Measurements from ENCODE around the gene PARVA. TPM values are rescaled to one million over a fixed set of nuclear protein-coding genes. Genes with fewer than 3 reads are reported as not detected.

The PARVA gene
- total and polyA plus RNA-seq, 2 of the 4 experiments (the other 2 are of a cell fraction) = 65.2 to 80.2 TPM

DNA sequence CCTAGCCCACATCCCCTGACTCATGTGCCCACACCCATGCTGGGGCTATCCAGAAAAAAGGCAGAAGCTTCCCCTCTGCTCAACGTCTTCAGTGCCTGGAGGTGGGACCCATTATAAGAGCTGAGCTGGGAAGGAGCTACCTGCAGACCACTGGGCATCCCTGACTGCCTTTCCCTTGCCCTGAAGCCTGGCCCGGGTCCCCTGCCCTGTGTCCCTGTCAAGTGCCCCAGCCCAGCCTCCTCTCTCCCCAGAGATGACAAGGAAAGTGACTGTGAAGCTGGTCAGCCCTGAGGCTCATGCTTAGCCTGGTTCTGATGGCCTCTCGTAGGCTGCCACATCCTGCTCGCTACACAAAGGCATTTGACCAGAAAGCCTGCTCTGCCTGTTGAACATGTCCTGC is 140.4 kb downstream of the PARVA start:
- Histone ChIP-seq H3K23ac (ENCODE audit: low read depth, low read length) (no peak overlapping the region), H2AK9ac (replicated peaks; ENCODE audit: low read depth, low read length, poor library complexity) (no peak overlapping the region), H2BK15ac (ENCODE audit: low read depth, low read length) (no peak overlapping the region), H3K14ac (replicated peaks; ENCODE audit: low read depth, low read length) (no peak overlapping the region), H3K27me3 (ENCODE audit: control insufficient read depth, insufficient read depth, low read length) (no peaks in the 10 kb centered on the region), H3K4me2 (ENCODE audit: low read depth, low read length) (no peak overlapping the region), H3K56ac (ENCODE audit: extremely low read depth, insufficient read depth, low read length) (no peak overlapping the region), H4K5ac (ENCODE audit: low read depth, low read length) (no peak overlapping the region), H4K20me1 (ENCODE audit: insufficient read depth, low read length) (no peaks in the 10 kb centered on the region), H3K18ac (ENCODE audit: low read depth, low read length) (no peak overlapping the region), H2BK20ac (ENCODE audit: low read depth, low read length) (no peak overlapping the region), H3K27ac (ENCODE audit: insufficient read depth, low read length) (no peak overlapping the region), H3K9me3 (ENCODE audit: control insufficient read depth, insufficient read depth, low read length) (no peaks in the 10 kb centered on the region), H4K91ac (ENCODE audit: insufficient read depth, low read depth, low read length) (no peak overlapping the region), H2BK120ac (ENCODE audit: low read depth, low read length) (no peak overlapping the region), H2BK5ac (ENCODE audit: low read depth, low read length, poor library complexity, severe bottlenecking) (no peak overlapping the region), H4K8ac (ENCODE audit: low read depth in 2 of 2, low read length in 2 of 2) (no peak overlapping the region), H2AK5ac (ENCODE audit: low read depth, low read length) (no peak overlapping the region), H3K79me1 (ENCODE audit: low read depth in 1 of 2, low read length in 2 of 2) (peaks cover 0 to 34% of the 10 kb centered on the region in 2 experiments; a peak in 3 of 4 replicates), H3K4ac (ENCODE audit: low read depth, low read length) (no peak overlapping the region), H2AFZ (replicated peaks; ENCODE audit: low read length, poor library complexity) (no peak overlapping the region), H3K4me3 (ENCODE audit: insufficient read depth, low read depth, low read length) (no peak overlapping the region), H3K4me1 (ENCODE audit: control insufficient read depth, insufficient read depth, low read length) (no peaks in the 10 kb centered on the region), H3K36me3 (ENCODE audit: control insufficient read depth, insufficient read depth, low read length) (peaks cover 59% of the 10 kb centered on the region), H3K9ac (ENCODE audit: low read depth, low read length) (no peak overlapping the region), H3K9me1 (ENCODE audit: insufficient read depth, low read length) (peaks cover 15% of the 10 kb centered on the region)
- ChIA-PET CTCF (no interaction called here), POLR2A (ENCODE audit: unreplicated experiment) (no interaction called here)
- no peak for DNase-seq
- 90% methylated on average over 2 of the region's 4 CpGs; no CpG with 5 or more reads in 1 of the 2 experiments for WGBS, 2 experiments (ENCODE audit: extremely low coverage in 2 of 2, insufficient read length in 1 of 2)
- ATAC-seq (ENCODE audit: low read depth) = no peak
- in situ Hi-C loops (cut with MboI; ENCODE audit: low sequenced_read_pairs) = no loop called here
- BruUV-seq (replicated peaks) = no TSS peak
- TF ChIP-seq MAZ (IDR thresholded peaks at IDR 0.05; ENCODE audit: borderline replicate concordance, low read depth, low read length) (no peak), MXI1 (IDR thresholded peaks at IDR 0.05; ENCODE audit: borderline replicate concordance, low read depth, low read length) (no peak), MAFK (IDR thresholded peaks at IDR 0.05; ENCODE audit: low read depth, low read length) (no peak), USF2 (IDR thresholded peaks at IDR 0.05; ENCODE audit: low read depth, low read length) (no peak), POLR2A (IDR thresholded peaks at IDR 0.05; ENCODE audit: low read depth, low read length) (no peak)
- dilution Hi-C loops (cut with HindIII; ENCODE audit: low sequenced_read_pairs, unreplicated experiment) = no loop called here
- intact Hi-C loops (cut with micrococcal nuclease) = no loop called here
